HG03565 (cell line): Measurements from ENCODE around the gene SLC4A2.

Source experiments
- ATAC-seq: cut with Tn5 transposase; IDR thresholded peaks from one replicate; pipeline ENCODE4 v1.9.1; 2021; ENCODE audit warnings: mild to moderate bottlenecking, moderate library complexity; ENCODE audit not compliant: unreplicated experiment

The SLC4A2 gene

GRCh38 chr7:151091431-151091830, 32.0 kb downstream of the SLC4A2 start:
- ATAC-seq, result no peak

GRCh38 chr7:151091988-151092387, 32.6 kb downstream of the SLC4A2 start:
- no peak for ATAC-seq

GRCh38 chr7:151093748-151094147, 34.4 kb downstream of the SLC4A2 start:
- no peak for ATAC-seq

DNA sequence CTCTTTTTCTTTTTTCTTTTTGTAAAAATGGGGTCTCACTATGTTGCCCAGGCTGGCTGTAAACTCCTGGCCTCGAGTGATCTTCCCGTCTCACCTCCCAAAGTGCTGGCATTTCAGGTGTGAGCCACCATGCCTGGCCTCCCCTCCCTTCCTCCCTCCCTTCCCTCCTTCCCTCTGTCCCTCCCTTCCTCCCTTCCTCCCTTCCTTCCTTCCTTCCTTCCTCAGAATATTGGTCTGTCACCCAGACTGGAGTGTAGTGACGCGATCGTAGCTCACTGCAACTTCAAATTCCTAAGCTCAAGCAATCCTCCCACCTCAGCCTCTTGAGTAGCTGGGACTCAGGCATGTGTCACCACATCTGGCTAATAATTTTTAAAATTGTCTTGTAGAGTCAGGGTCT, 35.3 kb downstream of the SLC4A2 start:
- no peak for ATAC-seq

DNA sequence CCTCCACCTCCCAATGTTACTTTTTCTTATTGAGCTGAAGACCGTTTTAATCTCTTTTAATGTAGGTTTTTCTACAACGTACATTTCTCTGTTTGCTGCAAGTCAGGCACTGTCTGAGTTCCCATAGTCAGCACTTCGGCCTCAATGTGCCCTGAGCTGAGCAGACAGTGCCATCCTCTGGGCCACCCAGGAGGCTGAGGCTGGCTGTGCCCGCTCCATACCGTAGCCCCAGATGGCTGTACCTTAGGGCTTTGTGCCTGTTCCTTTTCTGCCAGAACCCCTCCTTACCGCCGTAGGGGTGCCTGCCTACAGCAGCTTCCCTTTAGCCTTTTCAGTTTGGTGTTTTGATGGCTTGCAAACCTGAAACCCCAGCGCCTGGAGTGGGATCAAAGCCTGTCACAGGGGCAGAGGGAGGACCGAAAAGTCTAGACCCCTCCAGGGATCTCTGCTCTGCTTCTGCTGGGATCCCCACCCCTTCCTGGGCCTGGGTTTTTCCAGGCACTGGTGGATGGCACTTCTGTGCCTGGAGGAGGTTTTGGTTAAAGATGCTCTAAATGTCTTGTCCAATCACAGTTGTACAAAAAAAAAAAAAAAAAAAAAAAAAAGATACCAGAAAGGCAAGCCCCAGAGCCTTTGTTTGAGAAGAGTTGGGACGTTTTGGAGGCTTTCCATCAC, 35.9 kb downstream of the SLC4A2 start:
- no peak for ATAC-seq

- ATAC-seq, result no peak
Measured at GRCh38 chr7:151095828-151096475, 36.6 kb downstream of the SLC4A2 start.

GRCh38 chr7:151099486-151100211, 40.3 kb downstream of the SLC4A2 start:
- ATAC-seq, result no peak

DNA sequence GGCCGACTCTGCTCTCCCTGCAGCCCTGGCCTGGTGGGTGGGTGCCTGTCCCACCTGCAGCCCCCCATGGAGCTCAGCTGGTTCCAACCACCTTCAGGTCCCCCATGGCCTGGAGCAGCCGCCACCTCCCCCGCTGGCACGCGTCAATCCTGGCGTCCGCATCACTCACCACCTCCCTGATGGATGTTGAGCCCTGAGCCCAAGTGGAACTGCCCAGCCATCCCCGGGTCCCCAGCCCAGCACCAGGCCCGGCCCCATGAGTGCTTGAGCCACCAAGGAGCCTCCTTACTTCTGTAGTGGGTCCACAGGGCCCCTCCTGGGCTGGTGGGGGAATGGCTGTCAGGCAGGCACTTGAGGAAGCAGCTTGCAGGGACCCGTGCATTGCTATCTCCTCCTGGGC, 41.5 kb downstream of the SLC4A2 start:
- no peak for ATAC-seq

- ATAC-seq, result no peak
Measured at GRCh38 chr7:151101621-151102396, 42.4 kb downstream of the SLC4A2 start.

GRCh38 chr7:151102991-151103390, 43.6 kb downstream of the SLC4A2 start:
- no peak for ATAC-seq

GRCh38 chr7:151103973-151104372, 44.6 kb downstream of the SLC4A2 start:
- ATAC-seq, result no peak

GRCh38 chr7:151104411-151105235, 45.2 kb downstream of the SLC4A2 start:
- no peak for ATAC-seq

DNA sequence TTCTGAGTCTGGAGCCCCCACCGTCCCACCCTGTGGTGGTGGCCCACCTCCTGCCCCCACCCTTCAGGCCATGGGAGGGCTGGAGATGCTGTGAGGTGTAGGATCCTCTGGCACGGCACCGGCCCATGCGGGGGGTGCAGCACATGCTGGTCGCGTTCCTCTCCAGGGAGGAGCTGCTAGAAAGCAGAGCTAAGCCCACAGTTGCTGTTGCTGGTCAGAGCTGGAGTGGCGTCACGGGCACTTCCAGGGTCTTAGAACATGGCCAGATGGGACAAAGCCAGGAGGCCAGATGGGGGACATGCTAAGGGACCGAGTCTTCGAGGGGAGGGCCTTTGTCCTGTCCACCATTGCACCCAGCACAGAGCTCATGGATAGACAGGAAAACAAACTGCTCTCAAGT, 48.5 kb downstream of the SLC4A2 start:
- ATAC-seq, result no peak

- no peak for ATAC-seq
Measured at GRCh38 chr7:151109094-151110048, 50.0 kb downstream of the SLC4A2 start.

DNA sequence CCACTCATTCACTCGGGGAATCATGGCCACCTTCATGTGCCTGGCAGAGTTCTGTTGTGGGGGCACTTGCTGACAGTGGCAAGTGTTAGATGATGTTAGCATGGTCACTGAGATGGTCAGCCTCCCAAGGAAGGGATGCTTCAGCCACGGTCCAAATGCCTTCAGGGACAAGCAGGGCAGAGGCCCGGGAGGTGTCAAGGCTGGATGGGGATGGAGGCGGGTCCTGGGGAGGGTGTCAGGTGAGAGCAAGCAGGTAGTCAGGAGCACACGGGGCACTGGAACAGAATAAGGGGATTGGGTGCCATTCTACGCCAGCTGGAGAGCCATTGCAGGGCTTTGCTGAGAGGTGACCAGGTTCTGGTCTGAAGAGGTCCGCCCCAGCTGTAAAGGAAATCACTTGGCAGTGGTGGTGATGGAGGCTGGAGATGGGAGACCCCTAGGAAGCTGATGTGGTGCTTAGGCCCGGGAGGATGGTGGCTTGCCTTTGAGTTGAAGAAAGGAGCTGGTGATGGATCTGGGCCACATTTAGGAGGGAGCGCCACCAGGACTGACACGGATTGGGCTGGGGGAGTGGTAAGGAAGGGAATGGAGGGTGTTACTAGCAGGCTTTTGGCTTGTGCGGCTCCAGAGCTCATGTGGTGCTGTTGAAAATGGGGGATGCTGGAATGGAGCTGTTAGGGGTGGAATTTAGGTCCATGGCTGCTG, 51.0 kb downstream of the SLC4A2 start:
- no peak for ATAC-seq

- peak; percentile 66 for ATAC-seq
Measured at GRCh38 chr7:151110941-151111645, 51.7 kb downstream of the SLC4A2 start.

- no peak for ATAC-seq
Measured at GRCh38 chr7:151113344-151114150, 54.2 kb downstream of the SLC4A2 start.
